GM18951 (cell line): Measurements from ENCODE around the gene GXYLT2.
"Not testable (repeated sequence)": the region's sequence is repeated elsewhere in the genome, so short reads cannot be mapped to it uniquely, and the experiment has no call there.

Experiments used
- POLR2A ChIP-seq: IDR thresholded peaks from 4 replicates; pipeline ENCODE4 v1.6.1; 2011; ENCODE audit warnings: mild to moderate bottlenecking; ENCODE audit not compliant: insufficient read length, insufficient read depth; ENCODE audit errors: extremely low read depth
- in situ Hi-C: fragments of 300-500 bp; cut with MboI; formaldehyde crosslinking; loops from one replicate; pipeline ENCODE4 v1.12.0; 2022; ENCODE audit warnings: low sequenced_read_pairs, mixed read lengths, inconsistent platforms; ENCODE audit not compliant: unreplicated experiment

The GXYLT2 gene

DNA sequence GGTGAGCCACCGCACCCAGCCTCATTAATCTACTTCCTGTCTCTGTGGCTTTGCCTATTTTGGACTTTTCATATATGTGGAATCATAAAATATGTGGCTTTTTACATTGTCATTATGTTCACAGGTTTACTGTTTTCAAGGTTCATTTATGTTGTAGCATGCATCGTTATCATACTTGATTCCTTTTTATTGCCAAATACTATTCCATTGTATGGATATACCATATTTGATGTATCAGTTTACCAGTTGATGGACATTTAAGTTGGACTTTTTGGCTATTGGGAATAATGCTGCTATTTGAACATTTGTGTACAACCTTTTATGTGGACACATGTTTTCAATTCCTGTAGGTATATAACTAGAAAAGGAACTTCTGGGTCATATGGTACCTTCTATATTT lies 14.0 kb downstream of the GXYLT2 start:
- in situ Hi-C loops, result no loop called here
- TF ChIP-seq POLR2A, result no peak

- TF ChIP-seq POLR2A, result no peak
- in situ Hi-C loops, result no loop called here
Observed at GRCh38 chr3:72903004-72903403, 15.2 kb downstream of the GXYLT2 start.

DNA sequence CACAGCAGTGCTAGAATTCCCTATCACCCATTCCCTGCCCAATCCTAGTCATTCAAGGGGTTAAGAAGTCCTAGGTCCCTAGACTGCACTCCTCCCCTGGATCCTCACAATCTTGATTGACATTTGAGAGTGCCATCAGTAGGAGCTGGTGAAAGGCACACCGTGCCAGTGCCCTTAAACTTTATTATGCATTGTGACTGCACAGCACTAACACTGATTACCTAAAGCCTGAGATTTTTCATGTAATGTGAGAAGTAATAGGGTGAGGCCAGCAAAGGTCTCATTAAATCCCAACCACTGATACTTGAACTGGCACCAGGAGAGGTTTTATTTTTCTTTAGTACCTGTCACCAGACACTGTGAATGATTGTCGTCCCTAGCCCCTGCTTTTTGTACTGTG lies 16.3 kb downstream of the GXYLT2 start:
- TF ChIP-seq POLR2A, result no peak
- in situ Hi-C loops, result no loop called here

GRCh38 chr3:72906154-72906553 lies 18.3 kb downstream of the GXYLT2 start:
- in situ Hi-C loops, result no loop called here
- TF ChIP-seq POLR2A, result no peak

- no peak for TF ChIP-seq POLR2A
- in situ Hi-C loops, result no loop called here
Observed at GRCh38 chr3:72907131-72907711, 19.4 kb downstream of the GXYLT2 start.

DNA sequence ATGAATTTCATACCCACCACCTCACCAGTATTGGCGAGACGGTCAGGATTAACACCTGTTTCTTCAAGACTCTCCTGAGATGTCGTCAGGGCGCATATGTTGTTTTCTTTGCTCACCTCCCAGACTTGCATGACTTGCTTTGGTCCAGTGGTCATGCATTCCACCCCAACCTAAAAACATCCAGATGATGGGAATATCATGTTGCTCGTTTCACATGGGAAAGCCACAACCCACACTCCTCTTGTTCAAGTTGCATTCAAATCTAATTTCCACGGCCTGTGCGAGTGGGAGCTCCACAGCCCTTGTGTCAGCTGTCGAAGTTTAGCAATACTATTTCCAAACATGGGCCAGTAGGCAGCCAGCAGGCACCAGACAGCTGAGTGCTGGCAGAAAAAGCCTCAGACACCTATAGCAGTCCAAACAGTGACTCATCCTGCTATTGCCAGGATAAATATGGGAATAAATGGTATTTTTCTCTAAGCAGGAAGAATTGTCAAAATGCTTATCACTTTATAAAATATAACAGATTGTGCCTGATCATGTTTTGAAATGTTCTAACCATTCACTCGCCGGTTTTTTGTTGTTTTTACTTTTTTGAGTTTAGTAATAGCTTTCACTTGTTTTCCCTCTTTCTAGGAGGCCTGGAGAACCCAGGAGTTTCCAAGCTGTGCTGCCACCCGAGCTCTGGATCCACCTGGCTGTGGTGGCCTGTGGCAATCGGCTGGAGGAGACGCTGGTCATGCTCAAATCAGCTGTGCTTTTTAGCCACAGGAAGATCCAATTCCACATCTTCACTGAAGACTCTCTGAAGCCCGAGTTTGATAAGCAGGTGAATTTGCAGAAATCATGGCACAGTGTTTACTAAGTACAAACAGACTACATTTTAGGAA lies 20.1 kb downstream of the GXYLT2 start:
- no peak for TF ChIP-seq POLR2A
- in situ Hi-C loops, result no loop called here

- in situ Hi-C loops, result no loop called here
Observed at GRCh38 chr3:72909591-72909990, 21.7 kb downstream of the GXYLT2 start.

GRCh38 chr3:72912532-72912931 lies 24.7 kb downstream of the GXYLT2 start:
- in situ Hi-C loops, result no loop called here
- no peak for TF ChIP-seq POLR2A

More at GRCh38 chr3:72909591-72909990, 21.7 kb downstream of the GXYLT2 start:
- no peak for TF ChIP-seq POLR2A

GRCh38 chr3:72914383-72914782 lies 26.5 kb downstream of the GXYLT2 start:
- in situ Hi-C loops, result no loop called here
- no peak for TF ChIP-seq POLR2A

DNA sequence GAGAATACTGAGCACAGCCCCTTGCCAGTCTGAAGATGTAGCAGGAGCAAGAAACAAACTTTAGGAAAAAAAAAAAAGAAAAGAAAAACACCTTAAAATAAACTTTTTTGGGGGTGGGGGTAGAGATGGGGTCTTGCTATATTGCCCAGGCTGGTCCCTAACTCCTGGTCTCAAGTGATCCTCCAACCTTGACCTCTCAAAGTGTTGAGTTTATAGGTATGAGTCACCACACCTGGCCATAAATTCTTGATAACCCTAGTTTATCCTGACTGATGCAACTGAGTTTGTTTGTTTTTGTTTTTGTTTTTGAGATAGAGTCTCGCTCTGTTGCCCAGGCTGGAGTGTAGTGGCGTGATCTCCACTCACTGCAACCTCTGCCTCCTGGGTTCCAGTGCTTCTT lies 28.4 kb downstream of the GXYLT2 start:
- no peak for TF ChIP-seq POLR2A

GRCh38 chr3:72919520-72919919 lies 31.7 kb downstream of the GXYLT2 start:
- in situ Hi-C loops, result no loop called here
- TF ChIP-seq POLR2A, result no peak

More for the DNA sequence above, 28.4 kb downstream of the GXYLT2 start:
- in situ Hi-C loops, result no loop called here

DNA sequence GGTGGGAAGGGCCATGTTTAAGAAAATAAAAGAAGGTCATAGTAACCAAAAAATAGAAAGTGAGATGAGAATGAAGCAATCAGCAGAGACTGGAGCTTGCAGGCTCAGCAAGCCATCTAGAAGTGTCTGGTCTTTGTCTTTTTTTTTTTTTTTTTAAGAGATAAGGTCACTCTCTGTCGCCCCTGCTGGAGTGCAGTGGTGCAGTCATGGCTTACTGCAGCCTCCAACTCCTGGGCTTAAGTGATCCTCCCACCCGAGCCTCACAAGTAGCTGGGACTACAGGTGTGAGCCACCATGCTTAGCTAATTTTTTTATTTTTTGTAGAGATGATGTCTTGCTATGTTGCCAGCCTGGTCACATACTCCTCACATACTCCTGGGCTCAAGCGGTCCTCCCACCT lies 36.2 kb downstream of the GXYLT2 start:
- in situ Hi-C loops, result no loop called here
- TF ChIP-seq POLR2A, result no peak

DNA sequence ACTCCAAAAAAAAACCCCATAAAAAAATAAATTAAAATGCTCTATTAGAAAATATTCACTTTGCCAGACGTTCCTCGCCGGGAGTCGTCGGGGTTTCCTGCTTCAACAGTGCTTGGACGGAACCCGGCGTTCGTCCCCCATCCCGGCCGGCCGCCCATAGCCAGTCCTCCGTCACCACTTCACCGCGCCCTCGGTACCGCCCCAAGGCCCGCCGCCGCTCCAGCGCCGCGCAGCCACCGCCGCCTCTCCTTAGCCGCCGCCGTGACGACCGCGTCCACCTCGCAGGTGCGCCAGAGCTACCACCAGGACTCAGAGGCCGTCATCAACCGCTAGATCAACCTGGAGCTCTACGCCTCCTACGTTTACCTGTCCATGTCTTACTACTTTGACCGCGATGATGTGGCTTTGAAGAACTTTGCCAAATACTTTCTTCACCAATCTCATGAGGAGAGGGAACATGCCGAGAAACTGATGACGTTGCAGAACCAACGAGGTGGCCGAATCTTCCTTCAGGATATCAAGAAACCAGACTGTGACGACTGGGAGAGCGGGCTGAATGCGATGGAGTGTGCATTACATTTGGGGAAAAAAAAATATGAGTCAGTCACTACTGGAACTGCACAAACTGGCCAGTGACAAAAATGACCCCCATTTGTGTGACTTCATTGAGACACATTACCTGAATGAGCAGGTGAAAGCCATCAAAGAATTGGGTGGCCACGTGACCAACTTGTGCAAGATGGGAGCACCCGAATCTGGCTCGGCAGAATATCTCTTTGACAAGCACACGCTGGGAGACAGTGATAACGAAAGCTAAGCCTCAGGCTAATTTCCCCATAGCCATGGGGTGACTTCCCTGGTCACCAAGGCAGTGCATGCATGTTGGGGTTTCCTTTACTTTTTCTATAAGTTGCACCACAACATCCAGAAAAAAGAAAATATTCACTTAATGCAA lies 41.2 kb downstream of the GXYLT2 start:
- in situ Hi-C loops, result not testable (repeated sequence)
